Calu3 (cell line): ENCODE results near the gene HACD2. TPM values are rescaled to one million over a fixed set of nuclear protein-coding genes. Genes with fewer than 3 reads are reported as not detected.

Experiments used
- Bru-seq: library from RNA; stranded (reverse); fragments of 400-500 nt; gene quantifications from one replicate; lab custom pipeline; 2021; lab: Mats Ljungman, UMichigan
- BruChase-seq, 2 experiments: library from RNA; stranded (reverse); fragments of 400-500 nt; gene quantifications; one replicate each; lab custom pipeline; 2021; lab: Mats Ljungman, UMichigan
- BruUV-seq: library from RNA; stranded (reverse); fragments of 400-500 nt; replicated peaks from 2 replicates; lab custom pipeline; 2021; lab: Mats Ljungman, UMichigan
- CTCF ChIA-PET: fragments of 300-600 bp; sonication (Branson Sonifier 250); formaldehyde crosslinking; loops from one replicate; lab custom pipeline; 2022; ENCODE audit warnings: antibody characterized with exemption; lab: Charles Lee
- DNase-seq: peaks from one replicate; pipeline ENCODE4 v3.0.0; 2022
- H3K27ac Mint-ChIP-seq: one replicate; pipeline ENCODE4 v1.8.0; 2022; ENCODE audit warnings: mixed read lengths; ENCODE audit not compliant: unreplicated experiment
- H3K27me3 Mint-ChIP-seq: one replicate; pipeline ENCODE4 v1.8.0; 2022; ENCODE audit warnings: mixed read lengths; ENCODE audit not compliant: unreplicated experiment
- H3K36me3 Mint-ChIP-seq: one replicate; pipeline ENCODE4 v1.8.0; 2022; ENCODE audit warnings: mild to moderate bottlenecking, moderate library complexity, mixed read lengths; ENCODE audit not compliant: insufficient read depth, unreplicated experiment
- H3K4me1 Mint-ChIP-seq: one replicate; pipeline ENCODE4 v1.8.0; 2022; ENCODE audit warnings: mild to moderate bottlenecking, low read depth, mixed read lengths; ENCODE audit not compliant: unreplicated experiment
- H3K4me3 Mint-ChIP-seq: one replicate; pipeline ENCODE4 v1.8.0; 2022; ENCODE audit warnings: mild to moderate bottlenecking, low read depth, moderate library complexity, mixed read lengths; ENCODE audit not compliant: unreplicated experiment
- H3K9me3 Mint-ChIP-seq: one replicate; pipeline ENCODE4 v1.8.0; 2022; ENCODE audit warnings: low read depth, mixed read lengths; ENCODE audit not compliant: unreplicated experiment
- intact Hi-C: fragments of 100-400 bp; cut with micrococcal nuclease; formaldehyde crosslinking; loops from one replicate; pipeline ENCODE4 v1.10.0; 2022; ENCODE audit not compliant: unreplicated experiment
- long read RNA-seq: library from polyadenylated mRNA; stranded (forward); transcript quantifications from one replicate; pipeline ENCODE4 v2.0.0, GENCODE V29; 2022
- total RNA-seq: library from RNA; stranded (reverse); gene quantifications from 2 replicates; pipeline ENCODE4 v1.2.3, GENCODE V29; 2022
- TF ChIP-seq, protein P1 (sequence below): fragments of 200-600 bp; IDR thresholded peaks from one replicate; pipeline ENCODE4 v1.8.0; 2022; ENCODE audit warnings: antibody characterized with exemption; ENCODE audit not compliant: unreplicated experiment

The HACD2 gene, protein sequence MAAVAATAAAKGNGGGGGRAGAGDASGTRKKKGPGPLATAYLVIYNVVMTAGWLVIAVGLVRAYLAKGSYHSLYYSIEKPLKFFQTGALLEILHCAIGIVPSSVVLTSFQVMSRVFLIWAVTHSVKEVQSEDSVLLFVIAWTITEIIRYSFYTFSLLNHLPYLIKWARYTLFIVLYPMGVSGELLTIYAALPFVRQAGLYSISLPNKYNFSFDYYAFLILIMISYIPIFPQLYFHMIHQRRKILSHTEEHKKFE
- total RNA-seq (55.4 and 69.0 TPM in 2 replicates), Bru-seq, nascent RNA (percentile 82 among the genes with signal in this experiment), BruChase-seq, experiment 1, labeled RNA remaining after a 6-hour chase (percentile 88 among the genes with signal in this experiment), BruChase-seq, experiment 2, labeled RNA remaining after a 2-hour chase (percentile 82 among the genes with signal in this experiment)
- long read RNA-seq, full-length matches to known transcripts = 1 of 8 reads
- long read RNA-seq, partial matches to known transcripts = 0 of 8 reads
- long read RNA-seq, other reads (novel, unspliced or antisense) = 7 of 8 reads

DNA sequence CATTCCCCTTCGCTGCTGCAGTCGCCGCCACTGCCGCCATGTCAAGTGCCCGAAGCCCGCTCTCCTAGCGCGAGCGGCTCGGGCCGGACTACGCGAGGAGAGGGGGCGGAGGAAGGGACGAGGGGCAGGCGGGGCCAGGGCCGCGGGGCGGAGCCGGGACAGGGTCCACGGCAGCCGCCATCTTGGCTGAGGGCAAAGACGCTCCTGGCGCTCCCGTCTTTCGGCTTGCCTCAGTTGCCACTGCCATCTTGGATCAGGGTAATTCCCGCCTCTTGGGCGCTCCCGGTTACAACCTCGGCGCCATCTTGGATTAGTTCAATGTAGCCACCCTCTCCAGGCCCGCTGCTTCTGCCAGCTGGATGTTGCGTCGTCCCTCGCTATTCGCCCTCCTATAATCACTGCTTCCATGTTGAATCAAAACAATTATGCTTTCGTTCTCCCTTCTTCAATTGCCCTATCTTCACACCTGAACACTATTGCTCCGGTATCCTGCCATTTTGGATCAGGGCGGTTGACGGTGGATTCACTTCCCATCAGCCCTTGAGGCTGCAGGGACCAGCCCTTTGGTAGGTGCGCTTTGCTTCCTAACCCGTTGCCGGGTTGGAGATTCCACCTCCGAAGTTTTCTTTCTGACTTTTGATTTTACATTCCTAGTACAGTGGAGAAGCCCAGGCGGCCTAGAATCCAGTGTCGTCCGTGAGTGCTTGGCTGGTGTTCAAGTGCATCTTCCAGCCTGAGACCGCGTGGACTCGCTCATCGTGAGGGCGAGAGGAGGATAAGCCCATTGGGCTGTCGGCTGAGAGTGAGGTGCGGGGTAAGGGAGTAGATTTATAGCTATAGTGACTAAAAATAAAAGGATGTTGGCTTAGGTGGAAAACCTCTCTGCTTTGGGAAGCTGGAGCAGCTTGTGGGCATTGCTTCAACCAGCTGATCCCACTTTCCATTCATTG is at the start of gene HACD2:
TSS of gene HACD2 (minus strand) at position 66 of the 950 bp plus-strand sequence. CDS start at position 40, 26 bp downstream.
- peaks cover 14% of the 10 kb centered on the region for H3K36me3 Mint-ChIP-seq
- no TSS peak for BruUV-seq
- intact Hi-C loops = no loop called here
- H3K4me1 Mint-ChIP-seq = peaks cover 8% of the 10 kb centered on the region
- no peak within 1 kb of the TSS for H3K27ac Mint-ChIP-seq
- CTCF ChIA-PET = interaction anchor here (0.6 to 1.5 kb wide), 4 partner anchors 16 to 1221 kb away, joined by 3 to 4 read pairs (median 4); no protein-coding TSS in a partner anchor
- TF ChIP-seq, protein P1, sequence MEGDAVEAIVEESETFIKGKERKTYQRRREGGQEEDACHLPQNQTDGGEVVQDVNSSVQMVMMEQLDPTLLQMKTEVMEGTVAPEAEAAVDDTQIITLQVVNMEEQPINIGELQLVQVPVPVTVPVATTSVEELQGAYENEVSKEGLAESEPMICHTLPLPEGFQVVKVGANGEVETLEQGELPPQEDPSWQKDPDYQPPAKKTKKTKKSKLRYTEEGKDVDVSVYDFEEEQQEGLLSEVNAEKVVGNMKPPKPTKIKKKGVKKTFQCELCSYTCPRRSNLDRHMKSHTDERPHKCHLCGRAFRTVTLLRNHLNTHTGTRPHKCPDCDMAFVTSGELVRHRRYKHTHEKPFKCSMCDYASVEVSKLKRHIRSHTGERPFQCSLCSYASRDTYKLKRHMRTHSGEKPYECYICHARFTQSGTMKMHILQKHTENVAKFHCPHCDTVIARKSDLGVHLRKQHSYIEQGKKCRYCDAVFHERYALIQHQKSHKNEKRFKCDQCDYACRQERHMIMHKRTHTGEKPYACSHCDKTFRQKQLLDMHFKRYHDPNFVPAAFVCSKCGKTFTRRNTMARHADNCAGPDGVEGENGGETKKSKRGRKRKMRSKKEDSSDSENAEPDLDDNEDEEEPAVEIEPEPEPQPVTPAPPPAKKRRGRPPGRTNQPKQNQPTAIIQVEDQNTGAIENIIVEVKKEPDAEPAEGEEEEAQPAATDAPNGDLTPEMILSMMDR = no peak
- H3K9me3 Mint-ChIP-seq = no peaks in the 10 kb centered on the region
- no peaks in the 10 kb centered on the region for H3K27me3 Mint-ChIP-seq
- H3K4me3 Mint-ChIP-seq = no peak within 1 kb of the TSS
- DNase-seq = peak; percentile 97

DNA sequence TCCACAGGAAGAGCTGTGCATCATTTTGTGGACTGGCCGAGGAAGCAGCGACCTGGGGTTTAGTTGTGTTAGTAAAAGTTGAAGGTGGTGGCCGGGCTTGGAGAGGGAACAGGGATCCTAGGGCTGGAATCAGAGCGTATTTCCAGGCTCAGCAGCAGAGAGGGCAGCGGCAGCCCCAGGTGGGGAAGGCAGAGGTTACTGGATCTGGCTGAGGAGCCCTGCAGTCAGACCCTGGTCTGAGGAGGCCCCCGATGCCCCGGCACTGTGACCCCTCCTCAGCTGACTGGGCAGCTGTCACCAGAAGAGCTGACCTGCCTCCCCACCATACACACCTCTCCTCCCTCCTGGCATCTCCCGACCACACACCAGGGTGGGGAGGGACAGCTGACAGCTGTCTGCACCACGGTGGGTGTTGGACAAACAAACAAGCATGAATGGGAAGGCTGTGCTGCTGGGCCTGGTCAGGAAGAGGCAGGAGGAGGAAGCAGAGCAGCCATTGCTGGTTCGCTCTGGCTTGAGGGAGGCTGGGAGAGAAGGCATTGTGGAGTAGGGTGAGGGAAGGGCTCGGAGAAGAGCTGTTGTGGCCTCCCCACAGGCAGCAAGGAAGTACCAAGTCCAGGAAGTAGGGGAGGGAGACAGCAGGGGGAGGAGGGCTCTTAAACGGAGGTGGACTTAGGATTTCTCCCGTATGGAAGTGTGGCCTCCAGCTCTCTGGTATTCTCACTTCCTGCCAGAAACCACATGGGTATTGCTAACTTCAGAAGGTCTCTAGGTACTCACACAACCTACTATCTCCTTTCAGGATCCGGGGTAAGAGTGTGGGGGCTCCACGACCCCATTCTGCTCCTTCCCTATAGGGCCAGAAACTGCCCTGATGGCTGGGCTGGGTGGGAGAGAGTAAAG is 49.5 kb upstream of the HACD2 start:
- peaks cover 10% of the 10 kb centered on the region for H3K36me3 Mint-ChIP-seq
- H3K9me3 Mint-ChIP-seq = no peaks in the 10 kb centered on the region
- intact Hi-C loops = no loop called here
- TF ChIP-seq, protein P1 = no peak
- CTCF ChIA-PET = no interaction called here
- no peak overlapping the region for H3K27ac Mint-ChIP-seq
- no peaks in the 10 kb centered on the region for H3K27me3 Mint-ChIP-seq
- H3K4me3 Mint-ChIP-seq = no peak overlapping the region
- no TSS peak for BruUV-seq
- no peaks in the 10 kb centered on the region for H3K4me1 Mint-ChIP-seq
- no peak for DNase-seq

DNA sequence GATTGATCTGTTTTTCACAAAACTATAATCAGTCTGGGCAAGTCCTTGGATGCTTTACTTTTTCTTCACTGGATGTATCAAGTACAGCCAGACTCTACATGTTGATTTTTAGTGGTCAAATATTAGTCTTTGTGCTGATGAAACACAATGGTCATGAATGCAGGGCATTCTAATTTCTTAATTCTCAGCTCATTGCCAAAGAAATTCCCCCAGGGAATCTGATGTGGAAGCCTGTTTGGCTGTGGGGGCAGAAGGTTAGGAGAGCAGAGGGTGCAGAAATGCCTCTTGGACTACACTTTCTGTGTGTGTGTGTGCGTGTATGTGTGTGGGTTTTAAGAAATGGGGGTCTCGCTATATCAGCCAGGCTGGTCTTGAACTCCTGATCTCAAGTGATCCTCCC is 48.7 kb upstream of the HACD2 start:
- BruUV-seq = no TSS peak
- Mint-ChIP-seq H3K36me3 (peaks cover 10% of the 10 kb centered on the region), H3K9me3 (no peaks in the 10 kb centered on the region), H3K4me1 (no peaks in the 10 kb centered on the region), H3K27me3 (no peaks in the 10 kb centered on the region), H3K27ac (no peak overlapping the region), H3K4me3 (no peak overlapping the region)
- intact Hi-C loops = no loop called here
- CTCF ChIA-PET = no interaction called here
- DNase-seq = no peak
- TF ChIP-seq, protein P1 = no peak
